ENCODE measurements around the gene CHRNA4.

Gene CHRNA4

DNA sequence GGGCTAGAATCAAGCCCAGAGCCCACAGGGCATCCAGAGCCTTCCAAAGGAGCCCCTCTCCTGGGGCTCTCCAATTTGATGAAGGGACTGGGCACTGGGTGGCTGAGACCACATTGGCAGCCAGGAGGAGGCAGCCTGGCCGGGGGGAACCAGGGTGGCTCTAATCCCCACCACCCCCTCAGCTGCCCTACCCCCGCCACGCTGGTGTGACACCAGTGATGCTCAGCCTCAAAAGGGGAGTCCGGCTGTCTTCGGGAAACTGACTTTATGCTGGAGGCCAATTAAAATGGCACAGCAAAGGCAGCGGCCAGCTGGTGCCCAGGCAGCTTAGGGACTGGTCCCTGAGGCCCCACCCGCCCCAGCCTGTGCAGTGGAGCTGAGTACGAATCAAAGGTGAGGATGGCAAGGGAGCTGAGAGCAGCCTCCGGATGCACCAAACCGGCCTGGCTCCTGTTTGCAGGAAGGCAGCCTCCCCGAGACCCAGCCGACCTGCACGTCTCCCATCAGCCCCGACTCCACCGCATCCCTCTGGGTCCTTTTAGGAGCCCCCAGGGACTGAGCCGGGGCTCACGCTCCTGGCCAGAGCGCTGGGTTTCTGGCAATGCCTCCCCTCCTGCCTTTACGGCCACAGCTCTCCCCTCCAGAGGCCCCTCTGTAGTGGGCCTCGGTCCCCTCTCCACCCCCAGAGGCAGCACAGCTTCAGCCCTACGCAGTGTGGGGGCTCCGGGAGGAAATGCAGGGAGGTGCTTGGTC is 28.5 kb downstream of the CHRNA4 start:
- no peaks in the 10 kb centered on the region for H3K79me2 ChIP-seq
- H2AFZ ChIP-seq = no peak overlapping the region
- no peaks in the 10 kb centered on the region for H3K27me3 ChIP-seq (ENCODE audit: control insufficient read depth, insufficient read depth, low read length)
- H3K4me3 ChIP-seq (ENCODE audit: low read depth, low read length) = no peak overlapping the region
- peaks cover 94% of the 10 kb centered on the region for H3K4me1 ChIP-seq
- H3K4me2 ChIP-seq (ENCODE audit: low read length) = peak overlapping the region; percentile 61
- TF ChIP-seq, protein P1, sequence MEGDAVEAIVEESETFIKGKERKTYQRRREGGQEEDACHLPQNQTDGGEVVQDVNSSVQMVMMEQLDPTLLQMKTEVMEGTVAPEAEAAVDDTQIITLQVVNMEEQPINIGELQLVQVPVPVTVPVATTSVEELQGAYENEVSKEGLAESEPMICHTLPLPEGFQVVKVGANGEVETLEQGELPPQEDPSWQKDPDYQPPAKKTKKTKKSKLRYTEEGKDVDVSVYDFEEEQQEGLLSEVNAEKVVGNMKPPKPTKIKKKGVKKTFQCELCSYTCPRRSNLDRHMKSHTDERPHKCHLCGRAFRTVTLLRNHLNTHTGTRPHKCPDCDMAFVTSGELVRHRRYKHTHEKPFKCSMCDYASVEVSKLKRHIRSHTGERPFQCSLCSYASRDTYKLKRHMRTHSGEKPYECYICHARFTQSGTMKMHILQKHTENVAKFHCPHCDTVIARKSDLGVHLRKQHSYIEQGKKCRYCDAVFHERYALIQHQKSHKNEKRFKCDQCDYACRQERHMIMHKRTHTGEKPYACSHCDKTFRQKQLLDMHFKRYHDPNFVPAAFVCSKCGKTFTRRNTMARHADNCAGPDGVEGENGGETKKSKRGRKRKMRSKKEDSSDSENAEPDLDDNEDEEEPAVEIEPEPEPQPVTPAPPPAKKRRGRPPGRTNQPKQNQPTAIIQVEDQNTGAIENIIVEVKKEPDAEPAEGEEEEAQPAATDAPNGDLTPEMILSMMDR (IDR thresholded peaks at IDR 0.05) = no peak
- H3K36me3 ChIP-seq (ENCODE audit: control insufficient read depth, insufficient read depth, low read length) = no peaks in the 10 kb centered on the region
- H3K9me3 ChIP-seq (ENCODE audit: control insufficient read depth, low read length) = no peaks in the 10 kb centered on the region
- H3K27ac ChIP-seq = peak overlapping the region; percentile 97
- no peak overlapping the region for H3K9ac ChIP-seq

DNA sequence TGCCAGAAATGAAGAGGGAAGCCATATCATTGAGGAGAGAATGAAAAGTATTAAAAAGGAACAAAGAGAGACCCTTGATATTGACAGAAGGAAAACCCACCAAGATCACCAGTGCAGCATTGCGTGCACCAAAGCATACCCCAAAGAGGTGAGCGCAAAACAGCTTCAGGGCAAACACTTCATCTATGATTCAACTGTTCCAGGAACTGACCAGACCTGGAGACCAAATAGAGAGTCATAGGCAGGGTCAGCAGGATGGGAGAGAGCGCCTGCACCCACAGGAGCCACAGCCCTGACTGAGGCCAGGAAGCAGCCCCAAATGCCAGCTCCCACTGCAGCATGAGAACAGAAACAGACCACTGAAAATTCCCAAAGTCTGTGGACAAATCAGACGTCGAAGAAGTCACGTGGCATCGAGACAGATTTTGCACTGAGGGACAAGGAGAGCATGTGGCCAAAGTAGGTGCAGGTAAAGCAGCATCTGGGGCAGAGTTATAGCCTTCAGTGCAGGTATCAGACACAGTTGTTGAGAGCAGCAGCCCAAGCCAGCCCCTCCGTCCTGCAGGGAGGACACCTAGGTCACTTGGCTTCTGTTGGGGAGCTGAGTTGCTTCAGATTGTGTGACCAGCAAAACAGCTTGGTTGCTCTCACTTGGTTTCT is 29.3 kb downstream of the CHRNA4 start:
- Histone ChIP-seq H3K79me2 (peaks cover 3% of the 10 kb centered on the region), H2AFZ (no peak overlapping the region), H3K9me3 (ENCODE audit: control insufficient read depth, low read length) (no peaks in the 10 kb centered on the region), H3K4me2 (ENCODE audit: low read length) (no peak overlapping the region), H3K4me3 (ENCODE audit: low read depth, low read length) (peak overlapping the region; percentile 15), H3K36me3 (ENCODE audit: control insufficient read depth, insufficient read depth, low read length) (no peaks in the 10 kb centered on the region), H3K9ac (no peak overlapping the region), H3K27ac (peak overlapping the region; percentile 97), H3K27me3 (ENCODE audit: control insufficient read depth, insufficient read depth, low read length) (no peaks in the 10 kb centered on the region), H3K4me1 (peaks cover 93% of the 10 kb centered on the region)
- TF ChIP-seq, protein P1 (IDR thresholded peaks at IDR 0.05) = no peak

DNA sequence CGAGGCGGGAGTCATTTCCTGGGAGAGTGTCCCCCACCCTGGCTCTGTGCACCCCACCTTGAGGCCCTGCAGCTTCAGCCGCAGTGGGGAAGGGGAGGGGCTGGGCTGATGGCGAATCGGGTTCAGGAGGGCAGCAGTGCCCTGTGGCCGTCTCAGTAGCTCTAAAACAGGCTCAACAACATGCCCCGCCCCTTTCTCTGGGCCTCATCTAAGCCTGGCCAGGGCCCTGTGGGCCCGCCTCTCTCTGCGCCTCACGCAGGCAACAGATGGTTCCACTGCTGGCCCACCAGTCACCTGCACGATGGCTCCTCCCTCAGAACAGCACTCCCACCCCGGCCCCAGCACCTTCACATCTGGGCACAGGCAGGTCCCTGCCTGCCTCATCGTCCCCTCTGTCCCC is 30.2 kb downstream of the CHRNA4 start:
- peak overlapping the region; percentile 58 for H3K4me2 ChIP-seq (ENCODE audit: low read length)
- no peaks in the 10 kb centered on the region for H3K27me3 ChIP-seq (ENCODE audit: control insufficient read depth, insufficient read depth, low read length)
- H2AFZ ChIP-seq = peak overlapping the region; percentile 2
- H3K4me3 ChIP-seq (ENCODE audit: low read depth, low read length) = peak overlapping the region; percentile 29
- H3K9ac ChIP-seq = no peak overlapping the region
- peaks cover 7% of the 10 kb centered on the region for H3K79me2 ChIP-seq
- TF ChIP-seq, protein P1 (IDR thresholded peaks at IDR 0.05) = no peak
- H3K36me3 ChIP-seq (ENCODE audit: control insufficient read depth, insufficient read depth, low read length) = no peaks in the 10 kb centered on the region
- peaks cover 88% of the 10 kb centered on the region for H3K4me1 ChIP-seq
- no peaks in the 10 kb centered on the region for H3K9me3 ChIP-seq (ENCODE audit: control insufficient read depth, low read length)
- H3K27ac ChIP-seq = peak overlapping the region; percentile 97

DNA sequence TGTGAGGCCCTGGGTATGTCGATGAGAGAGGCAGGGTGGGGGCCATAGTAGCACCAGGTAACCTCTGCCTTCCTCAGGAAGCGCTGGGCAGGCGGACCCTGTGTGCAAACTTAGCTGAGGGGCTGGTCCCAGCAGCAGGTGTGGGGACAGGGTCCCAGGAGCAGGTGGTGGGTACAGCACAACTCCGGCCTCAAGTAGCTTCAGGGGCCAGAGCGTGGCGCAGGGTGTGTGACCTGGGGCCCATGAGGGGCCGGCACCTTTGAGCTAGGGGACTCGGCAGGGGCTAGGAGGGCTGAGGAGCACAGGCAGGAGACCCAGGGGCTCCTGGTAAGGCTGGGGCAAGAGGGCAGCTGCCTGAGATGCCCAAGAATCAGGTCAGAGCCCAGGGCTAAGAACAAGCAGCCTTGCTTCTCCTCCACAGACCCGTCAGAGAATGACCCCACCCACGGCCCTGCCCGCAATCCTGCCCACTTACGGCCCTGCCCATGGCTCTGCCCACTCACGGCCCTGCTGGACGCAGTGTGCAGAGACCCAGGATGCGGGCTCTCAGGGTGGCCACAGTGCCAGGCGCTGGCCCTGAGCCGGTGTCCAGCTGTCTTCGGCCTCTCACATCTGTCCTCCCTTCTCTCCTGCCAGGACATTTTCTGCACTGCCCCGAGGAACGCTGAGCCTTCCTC is 30.9 kb downstream of the CHRNA4 start:
- H3K4me3 ChIP-seq (ENCODE audit: low read depth, low read length) = peak overlapping the region; percentile 29
- peaks cover 81% of the 10 kb centered on the region for H3K4me1 ChIP-seq
- peaks cover 11% of the 10 kb centered on the region for H3K79me2 ChIP-seq
- H3K36me3 ChIP-seq (ENCODE audit: control insufficient read depth, insufficient read depth, low read length) = no peaks in the 10 kb centered on the region
- peak overlapping the region; percentile 97 for H3K27ac ChIP-seq
- H3K4me2 ChIP-seq (ENCODE audit: low read length) = peak overlapping the region; percentile 58
- no peaks in the 10 kb centered on the region for H3K27me3 ChIP-seq (ENCODE audit: control insufficient read depth, insufficient read depth, low read length)
- TF ChIP-seq, protein P1 (IDR thresholded peaks at IDR 0.05) = no peak
- H3K9me3 ChIP-seq (ENCODE audit: control insufficient read depth, low read length) = no peaks in the 10 kb centered on the region
- no peak overlapping the region for H2AFZ ChIP-seq
- H3K9ac ChIP-seq = no peak overlapping the region

Measured in parathyroid adenoma (tissue), 2 donors.